ENCODE measurements around the gene FRS2. TPM values are rescaled to one million over a fixed set of nuclear protein-coding genes. Genes with fewer than 3 reads are reported as not detected.
A peak's percentile ranks its signal among the peaks of the same experiment; 100 is the strongest.

FRS2 gene
- total RNA-seq, 1 experiment from 2014 or later, result 33.7 TPM

DNA sequence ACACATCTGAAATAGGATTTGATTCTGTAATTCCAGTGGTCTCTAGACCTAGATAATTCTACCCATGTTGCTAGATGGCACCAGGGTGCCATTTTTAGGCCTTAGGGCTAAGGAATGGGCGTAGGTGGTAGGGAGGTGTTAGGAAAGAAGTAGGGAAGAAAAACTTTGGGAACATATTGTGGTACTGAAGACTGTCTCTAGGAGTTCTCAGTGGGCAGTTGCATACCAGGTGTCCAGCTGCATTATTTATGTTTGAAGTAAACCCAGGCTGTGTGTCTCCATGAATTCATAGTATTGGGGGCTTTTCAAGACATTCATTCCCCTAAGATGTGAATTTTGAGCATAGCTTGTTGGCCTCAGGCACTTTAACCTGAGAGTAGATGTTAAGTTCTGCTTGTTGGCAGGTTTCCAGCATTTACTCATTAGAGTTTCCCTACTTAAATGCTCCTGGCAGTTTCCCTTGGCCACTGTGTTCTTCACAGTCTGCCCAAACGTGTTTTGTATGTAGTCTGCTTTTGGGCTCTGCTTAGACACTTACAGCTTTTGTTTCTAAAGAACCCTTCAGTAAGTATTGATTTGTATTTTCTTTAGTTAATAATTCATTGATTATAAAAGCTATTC, 83.5 kb downstream of the FRS2 start:
- Histone ChIP-seq H3K18ac (ENCODE audit: insufficient read length, low read depth, low read length) (no peak overlapping the region), H4K8ac (replicated peaks; ENCODE audit: insufficient read length, low read depth, low read length) (no peak overlapping the region), H3K4me1 (ENCODE audit: insufficient read depth, low read length) (no peaks in the 10 kb centered on the region), H4K91ac (ENCODE audit: insufficient read length, low read depth, low read length) (no peak overlapping the region), H2BK20ac (ENCODE audit: low read depth, low read length, poor library complexity, severe bottlenecking) (no peak overlapping the region), H3K9me3 (ENCODE audit: control insufficient read depth, low read depth, low read length) (no peaks in the 10 kb centered on the region), H3K27ac (ENCODE audit: insufficient read length, low read depth, low read length) (no peak overlapping the region), H3K56ac (ENCODE audit: insufficient read length, low read depth, low read length) (no peak overlapping the region), H3T11ph (ENCODE audit: low read length) (no peak overlapping the region), H3K4me2 (ENCODE audit: insufficient read depth, insufficient read length, low read length) (no peak overlapping the region), H3K9ac (ENCODE audit: extremely low read depth, insufficient read length, low read length) (no peak overlapping the region), H3K27me3 (ENCODE audit: insufficient read depth, low read length) (no peaks in the 10 kb centered on the region), H2BK120ac (ENCODE audit: low read depth, low read length, poor library complexity, severe bottlenecking) (no peak overlapping the region), H3K79me2 (ENCODE audit: insufficient read depth, low read length) (no peaks in the 10 kb centered on the region), H2AK5ac (ENCODE audit: insufficient read length, low read length) (no peak overlapping the region), H2BK15ac (ENCODE audit: low read depth, low read length) (no peak overlapping the region), H3K23me2 (ENCODE audit: insufficient read length, low read depth, low read length, poor library complexity, severe bottlenecking) (no peaks in the 10 kb centered on the region), H3K4ac (ENCODE audit: low read depth, low read length) (no peak overlapping the region), H2BK12ac (ENCODE audit: insufficient read length, low read depth, low read length) (no peak overlapping the region), H2AFZ (ENCODE audit: low read length) (no peak overlapping the region), H2BK5ac (ENCODE audit: insufficient read length, low read length) (no peak overlapping the region), H4K5ac (ENCODE audit: insufficient read length, low read depth, low read length) (no peak overlapping the region), H4K20me1 (ENCODE audit: control insufficient read depth, insufficient read depth, insufficient read length) (no peaks in the 10 kb centered on the region), H3K79me1 (ENCODE audit: insufficient read depth, low read depth, low read length, poor library complexity, severe bottlenecking) (peaks cover 2% of the 10 kb centered on the region), H3K23ac (ENCODE audit: insufficient read length, low read depth, low read length) (no peak overlapping the region), H3K14ac (ENCODE audit: insufficient read depth, low read length) (no peak overlapping the region)
- Mint-ChIP-seq H3K9me3 (no peaks in the 10 kb centered on the region), H3K4me3 (no peak overlapping the region), H3K27me3 (ENCODE audit: low read depth) (no peaks in the 10 kb centered on the region), H3K36me3 (ENCODE audit: insufficient read depth in 1 of 3, low read depth in 3 of 3) (no peaks in the 10 kb centered on the region; a peak in 1 of 7 replicates), H3K27ac (peak overlapping the region in 2 of 3 experiments; percentile 52 to 61; a peak in 3 of 7 replicates), H3K4me1 (peaks cover 1 to 5% of the 10 kb centered on the region in 2 experiments)
- WGBS (ENCODE audit: extremely low coverage, insufficient read length, low lambda C conversion rate), result no CpG with 5 or more reads among the region's 2 CpGs
- TF ChIP-seq, protein P1, sequence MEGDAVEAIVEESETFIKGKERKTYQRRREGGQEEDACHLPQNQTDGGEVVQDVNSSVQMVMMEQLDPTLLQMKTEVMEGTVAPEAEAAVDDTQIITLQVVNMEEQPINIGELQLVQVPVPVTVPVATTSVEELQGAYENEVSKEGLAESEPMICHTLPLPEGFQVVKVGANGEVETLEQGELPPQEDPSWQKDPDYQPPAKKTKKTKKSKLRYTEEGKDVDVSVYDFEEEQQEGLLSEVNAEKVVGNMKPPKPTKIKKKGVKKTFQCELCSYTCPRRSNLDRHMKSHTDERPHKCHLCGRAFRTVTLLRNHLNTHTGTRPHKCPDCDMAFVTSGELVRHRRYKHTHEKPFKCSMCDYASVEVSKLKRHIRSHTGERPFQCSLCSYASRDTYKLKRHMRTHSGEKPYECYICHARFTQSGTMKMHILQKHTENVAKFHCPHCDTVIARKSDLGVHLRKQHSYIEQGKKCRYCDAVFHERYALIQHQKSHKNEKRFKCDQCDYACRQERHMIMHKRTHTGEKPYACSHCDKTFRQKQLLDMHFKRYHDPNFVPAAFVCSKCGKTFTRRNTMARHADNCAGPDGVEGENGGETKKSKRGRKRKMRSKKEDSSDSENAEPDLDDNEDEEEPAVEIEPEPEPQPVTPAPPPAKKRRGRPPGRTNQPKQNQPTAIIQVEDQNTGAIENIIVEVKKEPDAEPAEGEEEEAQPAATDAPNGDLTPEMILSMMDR (conservative IDR thresholded peaks at IDR 0.05), result no peak
- no peak for DNase-seq
